Measurements from ENCODE around the gene NKG7. TPM values are rescaled to one million over a fixed set of nuclear protein-coding genes. Genes with fewer than 3 reads are reported as not detected.

NKG7 gene
- total and polyA plus RNA-seq, 2 of the 13 experiments (the other 11 are each of a cell fraction or from before 2014, with no cell fraction given) = 0.40 TPM; not detected in 1

DNA sequence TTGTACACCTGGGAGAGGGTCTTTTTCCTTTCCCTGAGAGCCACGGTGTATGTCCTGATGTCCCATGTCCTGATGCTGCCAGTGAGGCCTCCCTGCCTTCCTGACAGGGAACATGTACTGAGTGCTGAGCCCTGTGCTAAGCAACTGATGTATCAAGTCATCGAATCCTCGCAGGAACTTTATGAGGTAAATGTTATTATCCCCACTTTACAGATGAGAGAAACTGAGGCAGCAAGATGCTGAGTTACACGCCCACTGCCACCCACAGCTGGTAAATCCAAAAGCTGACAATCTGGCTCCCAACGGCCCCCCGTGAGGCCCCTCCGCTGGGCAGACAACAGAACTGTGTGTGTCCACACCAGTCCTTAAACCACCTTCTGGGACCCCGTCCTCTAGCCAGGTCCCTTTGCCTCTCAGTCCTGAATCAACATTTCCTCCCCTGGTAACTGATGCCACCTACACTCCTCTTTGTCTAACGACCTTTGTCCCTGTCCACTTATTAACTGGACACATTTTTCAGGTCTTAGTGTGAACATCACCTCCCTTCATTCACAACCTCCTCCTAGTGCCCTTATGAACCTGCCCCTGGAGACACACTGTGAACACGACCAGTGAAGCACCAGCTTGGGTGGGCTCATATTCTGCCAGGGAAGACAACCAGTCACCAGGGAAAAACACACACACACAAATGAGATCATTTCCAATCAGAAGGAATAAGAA is 25.1 kb downstream of the NKG7 start (continued):
- TF ChIP-seq ZNF256 (CRISPR knock-in tag; conservative IDR thresholded peaks at IDR 0.05) = no peak
- no peak for TF ChIP-seq ZNF737 (CRISPR knock-in tag; IDR thresholded peaks at IDR 0.05; ENCODE audit: borderline replicate concordance)
- TF ChIP-seq SOX5 (CRISPR knock-in tag; IDR thresholded peaks at IDR 0.05; ENCODE audit: borderline replicate concordance) = peak; percentile 29; the same call in 1 of the 2 replicates
- no peak for TF ChIP-seq SOX6 (IDR thresholded peaks at IDR 0.05)
- peak; percentile 43 for TF ChIP-seq SOX6 (CRISPR knock-in tag; IDR thresholded peaks at IDR 0.05)
- TF ChIP-seq, protein P1, sequence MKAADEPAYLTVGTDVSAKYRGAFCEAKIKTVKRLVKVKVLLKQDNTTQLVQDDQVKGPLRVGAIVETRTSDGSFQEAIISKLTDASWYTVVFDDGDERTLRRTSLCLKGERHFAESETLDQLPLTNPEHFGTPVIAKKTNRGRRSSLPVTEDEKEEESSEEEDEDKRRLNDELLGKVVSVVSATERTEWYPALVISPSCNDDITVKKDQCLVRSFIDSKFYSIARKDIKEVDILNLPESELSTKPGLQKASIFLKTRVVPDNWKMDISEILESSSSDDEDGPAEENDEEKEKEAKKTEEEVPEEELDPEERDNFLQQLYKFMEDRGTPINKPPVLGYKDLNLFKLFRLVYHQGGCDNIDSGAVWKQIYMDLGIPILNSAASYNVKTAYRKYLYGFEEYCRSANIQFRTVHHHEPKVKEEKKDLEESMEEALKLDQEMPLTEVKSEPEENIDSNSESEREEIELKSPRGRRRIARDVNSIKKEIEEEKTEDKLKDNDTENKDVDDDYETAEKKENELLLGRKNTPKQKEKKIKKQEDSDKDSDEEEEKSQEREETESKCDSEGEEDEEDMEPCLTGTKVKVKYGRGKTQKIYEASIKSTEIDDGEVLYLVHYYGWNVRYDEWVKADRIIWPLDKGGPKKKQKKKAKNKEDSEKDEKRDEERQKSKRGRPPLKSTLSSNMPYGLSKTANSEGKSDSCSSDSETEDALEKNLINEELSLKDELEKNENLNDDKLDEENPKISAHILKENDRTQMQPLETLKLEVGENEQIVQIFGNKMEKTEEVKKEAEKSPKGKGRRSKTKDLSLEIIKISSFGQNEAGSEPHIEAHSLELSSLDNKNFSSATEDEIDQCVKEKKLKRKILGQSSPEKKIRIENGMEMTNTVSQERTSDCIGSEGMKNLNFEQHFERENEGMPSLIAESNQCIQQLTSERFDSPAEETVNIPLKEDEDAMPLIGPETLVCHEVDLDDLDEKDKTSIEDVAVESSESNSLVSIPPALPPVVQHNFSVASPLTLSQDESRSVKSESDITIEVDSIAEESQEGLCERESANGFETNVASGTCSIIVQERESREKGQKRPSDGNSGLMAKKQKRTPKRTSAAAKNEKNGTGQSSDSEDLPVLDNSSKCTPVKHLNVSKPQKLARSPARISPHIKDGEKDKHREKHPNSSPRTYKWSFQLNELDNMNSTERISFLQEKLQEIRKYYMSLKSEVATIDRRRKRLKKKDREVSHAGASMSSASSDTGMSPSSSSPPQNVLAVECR (CRISPR knock-in tag; IDR thresholded peaks at IDR 0.05; ENCODE audit: borderline replicate concordance) = 0 out of 2 replicates have a peak, but pooled peaks have one; percentile 19
- TF ChIP-seq RBM22 (optimal IDR thresholded peaks at IDR 0.05; ENCODE audit: low read length) = peak; percentile 22
- TF ChIP-seq TBX2 (CRISPR knock-in tag; IDR thresholded peaks at IDR 0.05; ENCODE audit: borderline replicate concordance) = peak; percentile 61; the same call in 1 of the 2 replicates
- TF ChIP-seq NFRKB (IDR thresholded peaks at IDR 0.05) = no peak
- TF ChIP-seq, protein P2, sequence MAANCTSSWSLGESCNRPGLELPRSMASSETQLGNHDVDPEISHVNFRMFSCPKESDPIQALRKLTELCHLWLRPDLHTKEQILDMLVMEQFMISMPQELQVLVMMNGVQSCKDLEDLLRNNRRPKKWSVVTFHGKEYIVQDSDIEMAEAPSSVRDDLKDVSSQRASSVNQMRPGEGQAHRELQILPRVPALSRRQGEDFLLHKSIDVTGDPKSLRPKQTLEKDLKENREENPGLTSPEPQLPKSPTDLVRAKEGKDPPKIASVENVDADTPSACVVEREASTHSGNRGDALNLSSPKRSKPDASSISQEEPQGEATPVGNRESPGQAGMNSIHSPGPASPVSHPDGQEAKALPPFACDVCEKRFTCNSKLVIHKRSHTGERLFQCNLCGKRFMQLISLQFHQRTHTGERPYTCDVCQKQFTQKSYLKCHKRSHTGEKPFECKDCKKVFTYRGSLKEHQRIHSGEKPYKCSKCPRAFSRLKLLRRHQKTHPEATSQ (CRISPR knock-in tag; IDR thresholded peaks at IDR 0.05; ENCODE audit: borderline replicate concordance) = no peak
- TF ChIP-seq, protein P3, sequence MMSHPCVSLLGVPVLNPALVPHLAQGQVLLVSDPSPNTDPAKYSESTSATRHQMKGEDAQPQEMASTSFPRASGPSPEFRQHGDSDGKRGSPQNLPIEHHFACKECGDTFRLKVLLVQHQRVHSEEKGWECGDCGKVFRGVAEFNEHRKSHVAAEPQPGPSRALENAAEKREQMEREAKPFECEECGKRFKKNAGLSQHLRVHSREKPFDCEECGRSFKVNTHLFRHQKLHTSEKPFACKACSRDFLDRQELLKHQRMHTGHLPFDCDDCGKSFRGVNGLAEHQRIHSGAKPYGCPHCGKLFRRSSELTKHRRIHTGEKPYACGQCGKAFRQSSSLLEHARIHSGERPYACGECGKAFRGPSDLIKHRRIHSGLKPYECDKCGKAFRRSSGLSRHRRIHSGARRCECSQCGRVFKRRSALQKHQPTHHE (CRISPR knock-in tag; IDR thresholded peaks at IDR 0.05; ENCODE audit: borderline replicate concordance) = no peak
- TF ChIP-seq ZNF451 (CRISPR knock-in tag; IDR thresholded peaks at IDR 0.05) = no peak
- TF ChIP-seq MXD4 (CRISPR knock-in tag; IDR thresholded peaks at IDR 0.05) = no peak

Measured in HepG2 (cell line).